MCF 10A (cell line): Measurements from ENCODE around the gene C6orf47. TPM values are rescaled to one million over a fixed set of nuclear protein-coding genes. Genes with fewer than 3 reads are reported as not detected.

Experiments used
- BruUV-seq: library from RNA; stranded (reverse); fragments of 400-500 nt; replicated peaks from 2 replicates; lab custom pipeline; 2021; lab: Mats Ljungman, UMichigan
- CTCF ChIA-PET: fragments of 300-600 bp; sonication (Branson Sonifier 250); formaldehyde crosslinking; extraction: SDS; loops from one replicate; lab custom pipeline; 2021; ENCODE audit warnings: antibody characterized with exemption, inconsistent platforms; lab: Yijun Ruan, JAX
- POLR2A ChIA-PET: fragments of 300-600, 350-650 bp; sonication (Branson Sonifier 250); formaldehyde crosslinking; extraction: SDS; loops from one replicate; lab custom pipeline; 2020; ENCODE audit warnings: antibody characterized with exemption, inconsistent platforms; lab: Yijun Ruan, JAX
- DNase-seq: peaks from one replicate; pipeline ENCODE4 v3.0.0-alpha.2; 2018; ENCODE audit not compliant: unreplicated experiment
- H3K27ac Mint-ChIP-seq: one replicate; pipeline ENCODE4 v1.8.0; 2022; ENCODE audit warnings: mild to moderate bottlenecking, low read depth, mixed read lengths; ENCODE audit not compliant: unreplicated experiment
- H3K27me3 Mint-ChIP-seq: one replicate; pipeline ENCODE4 v1.8.0; 2022; ENCODE audit warnings: mixed read lengths; ENCODE audit not compliant: insufficient read depth, unreplicated experiment
- H3K36me3 Mint-ChIP-seq: one replicate; pipeline ENCODE4 v1.8.0; 2022; ENCODE audit warnings: mild to moderate bottlenecking, moderate library complexity, mixed read lengths; ENCODE audit not compliant: insufficient read depth, unreplicated experiment
- H3K4me1 Mint-ChIP-seq: one replicate; pipeline ENCODE4 v1.8.0; 2022; ENCODE audit warnings: mixed read lengths; ENCODE audit not compliant: insufficient read depth, unreplicated experiment
- H3K4me3 Mint-ChIP-seq: one replicate; pipeline ENCODE4 v1.8.0; 2022; ENCODE audit warnings: mild to moderate bottlenecking, moderate library complexity, mixed read lengths; ENCODE audit not compliant: unreplicated experiment
- H3K9me3 Mint-ChIP-seq: one replicate; pipeline ENCODE4 v1.8.0; 2022; ENCODE audit warnings: mixed read lengths; ENCODE audit not compliant: unreplicated experiment
- CTCF ChIP-seq: fragments of 200-600 bp; IDR thresholded peaks from one replicate; pipeline ENCODE4 v1.8.0; 2022; ENCODE audit warnings: antibody characterized with exemption, mild to moderate bottlenecking; ENCODE audit not compliant: unreplicated experiment
- intact Hi-C: fragments of 100-400 bp; cut with micrococcal nuclease; formaldehyde crosslinking; loops from 2 replicates; pipeline ENCODE4 v1.14.1; 2022
- total RNA-seq: library from RNA; stranded (reverse); gene quantifications from 2 replicates; pipeline ENCODE4 v1.2.3, GENCODE V29; 2022

The C6orf47 gene
- total RNA-seq, 1 experiment from 2014 or later = 15.5 TPM

- BruUV-seq = TSS peak; percentile 19
- Mint-ChIP-seq H3K9me3 (no peaks in the 10 kb centered on the region), H3K27me3 (no peaks in the 10 kb centered on the region), H3K36me3 (peaks cover 100% of the 10 kb centered on the region), H3K4me1 (no peaks in the 10 kb centered on the region), H3K27ac (no peak overlapping the region), H3K4me3 (no peak overlapping the region)
- ChIA-PET CTCF (interaction anchor here (0.8 kb wide), 1 partner anchor 467 kb away, joined by 4 read pairs; no protein-coding TSS in a partner anchor), POLR2A (no interaction called here)
- no peak for TF ChIP-seq CTCF
- intact Hi-C loops = no loop called here
- no peak for DNase-seq
These were observed 29.4 kb downstream of the C6orf47 start for GRCh38 chr6:31631209-31631608.

- no peak for DNase-seq
- no peaks in the 10 kb centered on the region for H3K9me3 Mint-ChIP-seq
- CTCF ChIA-PET = no interaction called here
- TF ChIP-seq CTCF = no peak
- H3K27ac Mint-ChIP-seq = no peak overlapping the region
- BruUV-seq = no TSS peak
- H3K4me3 Mint-ChIP-seq = no peak overlapping the region
- no peaks in the 10 kb centered on the region for H3K4me1 Mint-ChIP-seq
- intact Hi-C loops = no loop called here
- POLR2A ChIA-PET = no interaction called here
- no peaks in the 10 kb centered on the region for H3K27me3 Mint-ChIP-seq
- peaks cover 100% of the 10 kb centered on the region for H3K36me3 Mint-ChIP-seq
These were observed 30.2 kb downstream of the C6orf47 start for GRCh38 chr6:31630177-31630934.

GRCh38 chr6:31629014-31629413 lies 31.6 kb downstream of the C6orf47 start:
- H3K36me3 Mint-ChIP-seq = peaks cover 100% of the 10 kb centered on the region
- POLR2A ChIA-PET = interaction anchor here (0.5 to 1.0 kb wide), 2 partner anchors 23 to 107 kb away, joined by 3 to 4 read pairs; partner anchors contain the start of gene BAG6

More at GRCh38 chr6:31629014-31629413, 31.6 kb downstream of the C6orf47 start:
- no peak for DNase-seq
- TF ChIP-seq CTCF = no peak
- intact Hi-C loops = no loop called here
- Mint-ChIP-seq H3K4me1 (no peaks in the 10 kb centered on the region), H3K27me3 (no peaks in the 10 kb centered on the region), H3K9me3 (no peaks in the 10 kb centered on the region), H3K27ac (no peak overlapping the region), H3K4me3 (no peak overlapping the region)
- CTCF ChIA-PET = no interaction called here
- no TSS peak for BruUV-seq
